NB4 (cell line): ENCODE results near the gene SEMA3C.

ENCODE experiments used
- POLR2A ChIP-seq: IDR thresholded peaks from 2 replicates; pipeline ENCODE4 v1.6.1; 2011; ENCODE audit warnings: mild to moderate bottlenecking; ENCODE audit not compliant: insufficient read length; ENCODE audit errors: extremely low read depth
- TF ChIP-seq, protein P1 (sequence below): IDR thresholded peaks from one replicate; pipeline ENCODE4 v1.5.1; 2012; ENCODE audit warnings: low read depth, low read length
- TF ChIP-seq, protein P2 (sequence below): IDR thresholded peaks from 2 replicates; pipeline ENCODE4 v1.6.1; 2011; ENCODE audit warnings: low read depth, low read length

DNA sequence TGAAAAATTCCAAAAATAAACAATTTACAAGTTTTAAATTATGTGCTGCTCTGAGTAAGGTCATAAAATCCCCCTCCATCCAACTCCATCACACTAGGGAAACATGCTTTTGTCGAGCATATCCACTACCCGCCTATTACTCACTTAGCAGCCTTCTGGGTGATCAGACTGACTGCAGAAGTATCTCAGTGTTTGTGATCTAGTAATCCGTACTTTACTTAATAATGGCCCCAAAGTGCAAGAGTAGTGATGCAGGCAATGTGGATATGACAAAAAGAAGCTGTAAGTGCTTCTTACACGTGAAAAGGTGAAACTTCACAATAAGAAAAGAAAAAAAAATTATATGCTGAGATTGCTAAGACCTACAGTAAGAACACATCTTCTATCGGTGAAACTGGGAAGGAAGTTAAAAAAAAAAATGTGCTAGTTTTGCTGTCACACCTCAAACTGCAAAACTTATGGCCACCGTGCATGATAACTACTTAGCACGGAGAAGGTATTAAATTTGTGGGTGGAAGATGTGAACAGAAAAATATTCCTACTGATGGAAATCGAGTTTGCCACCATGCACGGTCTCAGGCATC, 43.2 kb downstream of the SEMA3C start:
- TF ChIP-seq, protein P1, sequence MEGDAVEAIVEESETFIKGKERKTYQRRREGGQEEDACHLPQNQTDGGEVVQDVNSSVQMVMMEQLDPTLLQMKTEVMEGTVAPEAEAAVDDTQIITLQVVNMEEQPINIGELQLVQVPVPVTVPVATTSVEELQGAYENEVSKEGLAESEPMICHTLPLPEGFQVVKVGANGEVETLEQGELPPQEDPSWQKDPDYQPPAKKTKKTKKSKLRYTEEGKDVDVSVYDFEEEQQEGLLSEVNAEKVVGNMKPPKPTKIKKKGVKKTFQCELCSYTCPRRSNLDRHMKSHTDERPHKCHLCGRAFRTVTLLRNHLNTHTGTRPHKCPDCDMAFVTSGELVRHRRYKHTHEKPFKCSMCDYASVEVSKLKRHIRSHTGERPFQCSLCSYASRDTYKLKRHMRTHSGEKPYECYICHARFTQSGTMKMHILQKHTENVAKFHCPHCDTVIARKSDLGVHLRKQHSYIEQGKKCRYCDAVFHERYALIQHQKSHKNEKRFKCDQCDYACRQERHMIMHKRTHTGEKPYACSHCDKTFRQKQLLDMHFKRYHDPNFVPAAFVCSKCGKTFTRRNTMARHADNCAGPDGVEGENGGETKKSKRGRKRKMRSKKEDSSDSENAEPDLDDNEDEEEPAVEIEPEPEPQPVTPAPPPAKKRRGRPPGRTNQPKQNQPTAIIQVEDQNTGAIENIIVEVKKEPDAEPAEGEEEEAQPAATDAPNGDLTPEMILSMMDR: no peak
- no peak for TF ChIP-seq POLR2A
- TF ChIP-seq, protein P2, sequence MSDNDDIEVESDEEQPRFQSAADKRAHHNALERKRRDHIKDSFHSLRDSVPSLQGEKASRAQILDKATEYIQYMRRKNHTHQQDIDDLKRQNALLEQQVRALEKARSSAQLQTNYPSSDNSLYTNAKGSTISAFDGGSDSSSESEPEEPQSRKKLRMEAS: no peak
